ENCODE data around the gene NEDD4L. TPM values are rescaled to one million over a fixed set of nuclear protein-coding genes. Genes with fewer than 3 reads are reported as not detected.

NEDD4L gene
- total and polyA plus RNA-seq, 10 of the 15 experiments (the other 5 are each of a cell fraction or from before 2014, with no cell fraction given) = 7.4 to 24.0 (median 17.7) TPM

DNA sequence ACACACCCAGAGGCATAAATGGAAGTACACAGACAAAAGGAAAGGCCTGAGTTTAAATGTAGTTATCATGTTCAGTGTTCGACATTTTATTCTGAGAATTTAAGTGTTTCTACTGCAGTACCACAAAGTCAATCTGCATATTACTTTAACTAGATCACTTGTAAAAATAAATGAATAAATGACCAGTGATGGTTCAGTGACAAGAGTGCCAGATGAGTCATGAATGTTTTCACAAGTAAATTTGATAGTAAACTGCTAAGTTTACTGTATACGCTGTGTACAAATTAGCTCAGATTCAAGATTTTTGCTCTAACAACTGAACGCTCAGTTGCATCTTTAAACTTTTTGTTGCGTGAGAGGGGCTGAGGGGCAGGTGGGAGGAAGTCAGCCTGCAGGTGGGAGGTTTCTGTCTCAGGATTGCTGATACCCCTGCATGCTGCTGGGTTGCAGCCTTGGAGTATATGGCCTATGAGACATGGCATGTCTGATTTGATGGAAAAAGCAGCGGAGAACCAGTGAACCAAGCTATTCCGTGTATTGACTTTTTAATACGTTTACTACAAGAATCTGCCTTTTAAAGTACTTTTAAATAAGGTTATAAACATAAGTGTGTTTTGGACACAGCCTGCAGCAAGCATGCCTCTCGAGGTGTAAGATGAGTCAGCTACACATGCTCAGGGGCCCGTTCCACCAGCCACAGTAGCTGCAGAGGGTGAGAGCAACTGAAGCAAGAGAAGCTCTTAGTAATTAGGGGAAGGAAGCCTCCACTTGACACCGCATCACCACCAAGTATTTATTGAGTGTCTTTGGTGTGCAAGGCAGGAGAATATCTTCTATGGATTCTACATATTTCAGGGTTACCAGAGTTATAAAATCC is 245.1 kb downstream of the NEDD4L start:
- Histone ChIP-seq H3K27ac (ENCODE audit: control insufficient read depth, insufficient read depth) (no peak overlapping the region), H2AFZ (ENCODE audit: control insufficient read depth, low read depth, low read length) (no peak overlapping the region), H3K9ac (ENCODE audit: control insufficient read depth, insufficient read depth, low read length) (no peak overlapping the region), H3K4me3 (no peak overlapping the region), H3K4me2 (ENCODE audit: control insufficient read depth, insufficient read depth) (0 out of 2 replicates have a peak overlapping the region, but pooled peaks have one; percentile 1), H3K4me1 (ENCODE audit: control insufficient read depth, insufficient read depth, low read length) (peaks cover 12% of the 10 kb centered on the region; the same call in 1 of the 2 replicates), H3K27me3 (replicated peaks in 1 of 2; ENCODE audit: control insufficient read depth in 2 of 2, insufficient read depth in 2 of 2, low read length in 1 of 2) (no peaks in the 10 kb centered on the region), H4K20me1 (ENCODE audit: control insufficient read depth, insufficient read depth) (no peaks in the 10 kb centered on the region), H3K36me3 (ENCODE audit: control insufficient read depth in 2 of 2, insufficient read depth in 2 of 2, low read length in 1 of 2) (no peaks in the 10 kb centered on the region), H3K79me2 (ENCODE audit: control insufficient read depth, insufficient read depth, low read length) (no peaks in the 10 kb centered on the region), H3K9me3 (replicated peaks; ENCODE audit: control insufficient read depth, insufficient read depth, low read length) (no peaks in the 10 kb centered on the region)
- DNase-seq (ENCODE audit: low read depth, low spot score) (no peak), ATAC-seq (peak; percentile 90), FAIRE-seq (peak; percentile 72)
- no TSS peak for BruUV-seq (replicated peaks)
- ChIA-PET POLR2A (interaction anchor here (0.6 to 5.0 kb wide), 6 partner anchors 13 to 234 kb away, joined by 3 to 43 read pairs (median 4); no protein-coding TSS in a partner anchor), CTCF (interaction anchor here (0.6 to 1.5 kb wide), 8 partner anchors 10 to 407 kb away, joined by 3 to 6 read pairs (median 3); no protein-coding TSS in a partner anchor), SMC1A (ENCODE audit: uncharacterized antibody, unreplicated experiment) (interaction anchor here (0.5 to 6.5 kb wide), 8 partner anchors 10 to 274 kb away, joined by 3 to 82 read pairs (median 4); no protein-coding TSS in a partner anchor), RAD21 (ENCODE audit: unreplicated experiment) (interaction anchor here (0.7 to 1.6 kb wide), 7 partner anchors 12 to 64 kb away, joined by 3 to 10 read pairs (median 4); no protein-coding TSS in a partner anchor)
- whole genome bisulfite sequencing (ENCODE audit: insufficient coverage, insufficient replicate concordance, low lambda C conversion rate, missing lambda C conversion rate) = 10% methylated on average over 10 of the region's 10 CpGs
- in situ Hi-C loops (cut with MboI) = no loop called here
- intact Hi-C loops (cut with micrococcal nuclease; ENCODE audit: unreplicated experiment) = no loop called here
- TF ChIP-seq JUNB (IDR thresholded peaks at IDR 0.05) (peak; percentile 58), NR2C1 (IDR thresholded peaks at IDR 0.05) (no peak), RUNX3 (IDR thresholded peaks at IDR 0.05; ENCODE audit: low read length) (peak; percentile 46), SIN3A (IDR thresholded peaks at IDR 0.05; ENCODE audit: low read depth, low read length) (no peak), RB1 (IDR thresholded peaks at IDR 0.05; ENCODE audit: borderline replicate concordance) (no peak), FOXM1 (IDR thresholded peaks at IDR 0.05; ENCODE audit: low read depth, low read length) (peak; percentile 74; the same call in 1 of the 2 replicates), CBX5 (IDR thresholded peaks at IDR 0.05; ENCODE audit: low read depth) (no peak), NFXL1 (IDR thresholded peaks at IDR 0.05; ENCODE audit: borderline replicate concordance) (no peak), EGR1 (IDR thresholded peaks at IDR 0.05; ENCODE audit: borderline replicate concordance in 1 of 2, low read depth in 2 of 2, low read length in 2 of 2) (peak in 1 of 2 experiments; percentile 11; a peak in 1 of 3 replicates), LARP7 (IDR thresholded peaks at IDR 0.05) (no peak), TARDBP (IDR thresholded peaks at IDR 0.05; ENCODE audit: borderline replicate concordance) (peak; percentile 49; the same call in 1 of the 2 replicates)
- TF ChIP-seq, protein P1, sequence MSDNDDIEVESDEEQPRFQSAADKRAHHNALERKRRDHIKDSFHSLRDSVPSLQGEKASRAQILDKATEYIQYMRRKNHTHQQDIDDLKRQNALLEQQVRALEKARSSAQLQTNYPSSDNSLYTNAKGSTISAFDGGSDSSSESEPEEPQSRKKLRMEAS (IDR thresholded peaks at IDR 0.05; ENCODE audit: low read depth, low read length) = 0 out of 2 replicates have a peak, but pooled peaks have one; percentile 50
- TF ChIP-seq, protein P2, sequence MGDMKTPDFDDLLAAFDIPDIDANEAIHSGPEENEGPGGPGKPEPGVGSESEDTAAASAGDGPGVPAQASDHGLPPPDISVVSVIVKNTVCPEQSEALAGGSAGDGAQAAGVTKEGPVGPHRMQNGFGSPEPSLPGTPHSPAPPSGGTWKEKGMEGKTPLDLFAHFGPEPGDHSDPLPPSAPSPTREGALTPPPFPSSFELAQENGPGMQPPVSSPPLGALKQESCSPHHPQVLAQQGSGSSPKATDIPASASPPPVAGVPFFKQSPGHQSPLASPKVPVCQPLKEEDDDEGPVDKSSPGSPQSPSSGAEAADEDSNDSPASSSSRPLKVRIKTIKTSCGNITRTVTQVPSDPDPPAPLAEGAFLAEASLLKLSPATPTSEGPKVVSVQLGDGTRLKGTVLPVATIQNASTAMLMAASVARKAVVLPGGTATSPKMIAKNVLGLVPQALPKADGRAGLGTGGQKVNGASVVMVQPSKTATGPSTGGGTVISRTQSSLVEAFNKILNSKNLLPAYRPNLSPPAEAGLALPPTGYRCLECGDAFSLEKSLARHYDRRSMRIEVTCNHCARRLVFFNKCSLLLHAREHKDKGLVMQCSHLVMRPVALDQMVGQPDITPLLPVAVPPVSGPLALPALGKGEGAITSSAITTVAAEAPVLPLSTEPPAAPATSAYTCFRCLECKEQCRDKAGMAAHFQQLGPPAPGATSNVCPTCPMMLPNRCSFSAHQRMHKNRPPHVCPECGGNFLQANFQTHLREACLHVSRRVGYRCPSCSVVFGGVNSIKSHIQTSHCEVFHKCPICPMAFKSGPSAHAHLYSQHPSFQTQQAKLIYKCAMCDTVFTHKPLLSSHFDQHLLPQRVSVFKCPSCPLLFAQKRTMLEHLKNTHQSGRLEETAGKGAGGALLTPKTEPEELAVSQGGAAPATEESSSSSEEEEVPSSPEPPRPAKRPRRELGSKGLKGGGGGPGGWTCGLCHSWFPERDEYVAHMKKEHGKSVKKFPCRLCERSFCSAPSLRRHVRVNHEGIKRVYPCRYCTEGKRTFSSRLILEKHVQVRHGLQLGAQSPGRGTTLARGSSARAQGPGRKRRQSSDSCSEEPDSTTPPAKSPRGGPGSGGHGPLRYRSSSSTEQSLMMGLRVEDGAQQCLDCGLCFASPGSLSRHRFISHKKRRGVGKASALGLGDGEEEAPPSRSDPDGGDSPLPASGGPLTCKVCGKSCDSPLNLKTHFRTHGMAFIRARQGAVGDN (IDR thresholded peaks at IDR 0.05) = peak; percentile 76
- TF ChIP-seq, protein P3, sequence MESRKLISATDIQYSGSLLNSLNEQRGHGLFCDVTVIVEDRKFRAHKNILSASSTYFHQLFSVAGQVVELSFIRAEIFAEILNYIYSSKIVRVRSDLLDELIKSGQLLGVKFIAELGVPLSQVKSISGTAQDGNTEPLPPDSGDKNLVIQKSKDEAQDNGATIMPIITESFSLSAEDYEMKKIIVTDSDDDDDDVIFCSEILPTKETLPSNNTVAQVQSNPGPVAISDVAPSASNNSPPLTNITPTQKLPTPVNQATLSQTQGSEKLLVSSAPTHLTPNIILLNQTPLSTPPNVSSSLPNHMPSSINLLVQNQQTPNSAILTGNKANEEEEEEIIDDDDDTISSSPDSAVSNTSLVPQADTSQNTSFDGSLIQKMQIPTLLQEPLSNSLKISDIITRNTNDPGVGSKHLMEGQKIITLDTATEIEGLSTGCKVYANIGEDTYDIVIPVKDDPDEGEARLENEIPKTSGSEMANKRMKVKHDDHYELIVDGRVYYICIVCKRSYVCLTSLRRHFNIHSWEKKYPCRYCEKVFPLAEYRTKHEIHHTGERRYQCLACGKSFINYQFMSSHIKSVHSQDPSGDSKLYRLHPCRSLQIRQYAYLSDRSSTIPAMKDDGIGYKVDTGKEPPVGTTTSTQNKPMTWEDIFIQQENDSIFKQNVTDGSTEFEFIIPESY (IDR thresholded peaks at IDR 0.05) = no peak
- TF ChIP-seq, protein P4, sequence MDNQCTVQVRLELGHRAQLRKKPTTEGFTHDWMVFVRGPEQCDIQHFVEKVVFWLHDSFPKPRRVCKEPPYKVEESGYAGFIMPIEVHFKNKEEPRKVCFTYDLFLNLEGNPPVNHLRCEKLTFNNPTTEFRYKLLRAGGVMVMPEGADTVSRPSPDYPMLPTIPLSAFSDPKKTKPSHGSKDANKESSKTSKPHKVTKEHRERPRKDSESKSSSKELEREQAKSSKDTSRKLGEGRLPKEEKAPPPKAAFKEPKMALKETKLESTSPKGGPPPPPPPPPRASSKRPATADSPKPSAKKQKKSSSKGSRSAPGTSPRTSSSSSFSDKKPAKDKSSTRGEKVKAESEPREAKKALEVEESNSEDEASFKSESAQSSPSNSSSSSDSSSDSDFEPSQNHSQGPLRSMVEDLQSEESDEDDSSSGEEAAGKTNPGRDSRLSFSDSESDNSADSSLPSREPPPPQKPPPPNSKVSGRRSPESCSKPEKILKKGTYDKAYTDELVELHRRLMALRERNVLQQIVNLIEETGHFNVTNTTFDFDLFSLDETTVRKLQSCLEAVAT (IDR thresholded peaks at IDR 0.05) = no peak
